Ammon's horn (tissue), 1 donor: Measurements from ENCODE around the gene GPC1.

Experiments
- DNase-seq: peaks from one replicate; pipeline ENCODE4 v3.0.0-alpha.2; 2016; ENCODE audit warnings: low spot score

GPC1 gene

DNA sequence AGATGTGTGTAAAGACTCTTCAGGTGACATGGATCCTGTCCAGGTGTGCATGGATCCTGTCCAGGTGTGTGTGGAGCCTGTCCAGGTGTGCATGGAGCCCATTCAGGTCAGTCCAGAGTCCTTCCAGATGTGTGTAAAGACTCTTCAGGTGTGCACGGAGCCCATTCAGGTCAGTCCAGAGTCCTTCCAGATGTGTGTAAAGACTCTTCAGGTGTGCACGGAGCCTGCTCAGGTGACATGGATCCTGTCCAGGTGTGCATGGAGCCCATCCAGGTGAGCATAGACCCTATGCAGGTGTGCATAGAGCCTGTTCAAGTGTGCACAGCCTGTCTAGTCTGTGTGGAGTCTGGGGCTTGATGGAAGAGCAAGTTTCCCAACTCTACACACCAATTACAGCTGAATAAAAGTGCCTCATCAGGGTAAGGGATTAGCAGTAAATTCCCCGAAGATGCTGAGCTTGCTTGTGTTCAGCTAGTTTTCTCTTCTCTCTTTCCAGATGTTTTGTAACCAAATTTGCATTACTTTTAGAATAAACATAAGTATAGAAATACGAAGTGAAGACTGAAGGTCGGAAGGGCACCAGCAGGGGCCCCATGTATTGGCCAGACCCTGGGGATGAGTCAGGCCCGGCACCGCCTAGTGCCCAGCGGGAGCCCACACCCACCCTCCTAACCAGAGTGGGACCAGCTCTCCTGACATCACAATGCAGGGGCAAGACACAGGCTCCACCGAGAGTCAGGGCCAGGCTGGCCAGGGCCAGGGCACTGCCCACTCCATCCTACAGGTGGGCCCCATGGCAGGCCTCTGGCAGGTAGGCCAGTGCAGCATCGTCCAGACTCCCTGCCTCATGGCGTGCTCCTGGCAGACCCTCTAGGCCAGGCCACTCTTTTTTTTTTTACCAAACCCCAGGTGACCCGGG lies 38.6 kb upstream of the GPC1 start:
- no peak for DNase-seq

DNA sequence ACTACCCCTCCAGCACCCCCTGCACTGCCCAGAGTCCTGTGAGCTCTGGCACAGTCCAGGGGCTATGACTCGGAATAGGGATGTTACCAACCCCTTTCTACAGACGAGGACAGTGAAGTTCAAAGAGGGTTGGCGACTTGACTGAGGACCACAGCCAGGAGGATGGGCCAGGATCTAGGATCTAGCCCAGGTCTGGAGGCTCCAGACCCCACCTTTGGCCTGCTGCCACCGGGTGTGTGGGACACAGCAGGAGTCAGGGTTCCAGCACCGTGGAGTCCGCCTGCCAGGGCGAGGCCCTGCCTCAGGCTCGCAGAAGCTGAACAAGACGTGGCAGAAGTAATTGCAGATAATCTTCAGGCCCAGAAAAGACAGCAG lies 37.9 kb upstream of the GPC1 start:
- no peak for DNase-seq

DNA sequence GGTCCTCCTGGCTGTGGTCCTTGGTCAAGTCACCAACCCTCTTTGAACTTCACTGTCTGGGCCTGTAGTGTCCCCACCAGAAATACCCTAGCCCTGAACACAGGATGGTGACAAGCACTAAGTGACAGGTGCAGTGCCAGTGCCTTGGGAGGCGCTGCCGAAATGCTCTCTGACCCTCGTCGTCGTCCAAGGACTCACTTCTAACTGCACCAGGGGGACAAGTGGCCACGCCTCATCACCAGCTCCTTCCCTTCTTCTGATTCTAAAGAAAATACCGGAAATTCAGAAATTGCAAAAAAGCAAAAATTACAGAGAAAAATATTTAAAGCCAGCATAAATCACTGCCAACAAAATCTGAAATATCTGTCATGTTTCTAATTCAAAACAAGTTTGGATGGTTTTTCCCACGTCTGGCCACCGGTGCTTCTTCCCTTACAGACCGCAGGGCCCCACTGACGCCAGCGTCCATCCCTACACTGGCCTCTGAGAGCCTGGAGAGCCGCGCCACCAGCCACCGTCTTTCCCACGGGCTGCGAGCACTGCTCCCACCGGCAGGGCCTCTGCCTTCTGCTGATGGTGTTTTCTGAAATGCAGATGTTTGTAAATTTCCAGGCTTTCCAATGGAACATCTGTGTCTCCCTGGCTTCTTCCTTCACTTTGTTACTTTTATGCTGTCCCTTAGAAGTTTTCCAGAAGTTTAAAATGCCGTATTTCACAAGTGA lies 37.4 kb upstream of the GPC1 start:
- no peak for DNase-seq

DNA sequence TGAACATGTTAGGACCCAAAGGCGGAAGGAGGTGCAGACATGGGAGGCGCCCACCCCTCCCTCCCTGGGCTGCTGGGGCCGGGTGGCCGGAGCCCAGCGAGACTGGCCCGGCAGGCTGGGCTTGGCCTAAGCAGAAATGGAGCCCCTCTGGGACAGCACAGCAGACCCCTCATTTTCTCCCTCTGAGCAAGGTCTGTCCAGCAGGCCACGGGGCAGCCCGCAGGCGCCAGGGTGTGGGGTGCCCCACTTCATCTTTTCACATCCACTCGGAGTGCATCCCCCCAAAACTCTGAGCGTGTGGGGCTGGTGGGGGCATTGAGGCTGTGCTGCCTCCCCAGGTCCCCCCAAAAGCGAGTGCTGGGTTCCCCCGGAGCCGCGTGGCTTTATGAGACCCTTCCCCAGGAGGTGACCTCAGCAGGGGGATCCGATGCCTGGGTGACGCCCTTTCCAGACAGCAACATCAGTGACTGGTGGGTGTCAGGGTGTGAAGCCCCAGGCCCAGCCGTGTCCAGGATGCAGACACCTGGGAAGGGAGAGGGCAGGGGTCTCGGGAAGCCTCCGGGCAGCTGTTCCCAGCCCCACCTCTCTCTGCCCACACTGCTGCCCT lies 36.7 kb upstream of the GPC1 start:
- no peak for DNase-seq

DNA sequence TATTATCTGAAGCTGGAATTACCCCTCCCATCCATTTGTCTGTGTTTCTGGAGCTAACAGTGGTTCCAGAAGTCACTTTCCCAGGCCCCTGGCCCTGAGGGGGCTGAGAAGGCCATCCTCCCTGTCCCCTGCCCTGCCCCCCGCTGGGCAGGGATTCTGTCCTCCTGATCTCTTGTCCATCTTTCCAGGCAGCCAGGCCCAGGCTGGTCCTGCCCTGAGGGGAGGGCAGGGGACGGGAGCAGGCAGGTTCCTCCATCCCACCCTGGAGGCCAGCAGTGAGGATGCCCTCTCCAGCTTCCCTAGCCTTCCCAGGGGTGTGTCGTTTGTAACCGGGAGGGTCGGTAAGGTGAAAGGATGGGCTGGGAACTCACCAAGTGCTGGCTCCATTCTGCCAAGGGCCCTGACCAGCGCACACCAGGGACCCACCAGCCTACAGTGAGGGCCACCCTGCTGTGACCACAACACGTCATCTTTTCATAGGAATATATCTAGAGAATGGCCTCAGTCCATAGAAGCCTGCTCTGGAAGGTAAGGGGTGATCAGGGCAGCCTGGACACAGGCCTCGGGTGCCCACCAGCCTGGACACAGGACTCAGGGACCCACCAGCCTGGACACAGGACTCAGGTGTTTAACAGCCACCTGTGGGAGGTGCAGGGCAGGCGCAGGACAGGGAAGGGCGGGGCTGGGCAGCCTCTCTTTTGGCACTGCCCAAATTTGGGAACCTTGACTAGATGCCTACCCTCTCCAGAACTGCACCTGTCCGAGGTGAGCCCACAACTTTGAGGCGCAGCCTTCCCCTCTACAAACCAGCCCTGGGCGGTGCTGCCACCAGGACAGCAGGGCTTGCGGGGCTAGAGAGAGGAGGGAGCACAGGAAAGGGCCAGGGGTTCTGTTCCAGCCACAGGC lies 35.8 kb upstream of the GPC1 start:
- DNase-seq, result no peak

DNA sequence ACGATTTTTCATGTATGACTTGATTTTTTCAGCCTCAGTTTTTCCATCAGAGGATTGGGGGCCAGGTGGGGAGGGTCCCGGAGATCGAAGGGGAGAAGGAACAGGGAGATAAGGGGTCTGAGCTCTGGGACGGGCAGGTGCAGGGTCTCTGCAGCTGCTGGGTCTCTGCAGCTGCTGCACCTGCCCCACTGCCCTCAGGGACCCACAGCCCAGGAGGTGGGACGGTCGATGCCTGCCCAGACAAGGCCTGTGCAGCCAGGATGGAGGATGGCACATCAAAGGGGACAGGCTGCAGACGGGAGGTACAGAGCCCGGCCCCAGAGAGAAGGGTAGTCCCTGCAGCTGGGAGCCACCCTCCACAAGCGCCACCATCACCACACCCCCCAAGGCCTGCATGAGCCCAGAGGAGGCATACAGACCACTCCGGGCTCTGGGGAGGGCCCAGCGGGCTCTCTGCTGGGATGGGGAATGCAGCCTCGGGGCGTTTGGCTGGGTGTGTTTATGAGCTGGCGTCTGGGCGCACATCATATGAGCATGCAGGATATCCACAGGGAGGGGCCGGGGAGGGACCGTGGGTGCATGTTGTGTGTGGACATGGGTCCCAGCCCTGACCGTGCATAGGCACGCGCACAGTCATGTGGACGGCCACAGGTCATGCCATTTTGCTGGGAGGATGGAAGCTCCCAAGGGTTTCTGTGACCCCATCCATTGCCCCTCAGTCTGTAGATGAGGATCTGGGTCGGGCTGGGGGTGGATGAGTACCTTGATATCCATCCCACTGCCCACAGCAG lies 34.9 kb upstream of the GPC1 start:
- DNase-seq, result no peak

DNA sequence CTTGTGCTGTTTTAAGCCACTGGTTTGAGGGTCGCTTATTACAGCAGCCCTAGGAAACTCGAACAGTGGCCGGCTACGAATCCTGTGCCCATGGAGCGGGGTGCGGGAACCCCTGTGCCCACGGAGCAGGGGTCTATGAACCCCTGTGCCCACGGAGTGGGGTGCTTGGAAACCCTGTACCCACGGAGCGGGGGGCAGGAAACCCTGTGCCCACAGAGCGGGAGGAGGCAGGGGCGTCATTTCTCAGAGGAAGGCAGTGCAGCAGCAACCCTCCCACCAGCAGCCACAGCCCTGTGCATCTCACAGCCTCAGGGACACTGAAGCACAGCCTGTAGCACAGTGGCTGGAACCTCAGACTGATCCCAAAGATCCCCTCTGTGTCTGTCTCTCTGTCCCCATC lies 34.2 kb upstream of the GPC1 start:
- no peak for DNase-seq

DNA sequence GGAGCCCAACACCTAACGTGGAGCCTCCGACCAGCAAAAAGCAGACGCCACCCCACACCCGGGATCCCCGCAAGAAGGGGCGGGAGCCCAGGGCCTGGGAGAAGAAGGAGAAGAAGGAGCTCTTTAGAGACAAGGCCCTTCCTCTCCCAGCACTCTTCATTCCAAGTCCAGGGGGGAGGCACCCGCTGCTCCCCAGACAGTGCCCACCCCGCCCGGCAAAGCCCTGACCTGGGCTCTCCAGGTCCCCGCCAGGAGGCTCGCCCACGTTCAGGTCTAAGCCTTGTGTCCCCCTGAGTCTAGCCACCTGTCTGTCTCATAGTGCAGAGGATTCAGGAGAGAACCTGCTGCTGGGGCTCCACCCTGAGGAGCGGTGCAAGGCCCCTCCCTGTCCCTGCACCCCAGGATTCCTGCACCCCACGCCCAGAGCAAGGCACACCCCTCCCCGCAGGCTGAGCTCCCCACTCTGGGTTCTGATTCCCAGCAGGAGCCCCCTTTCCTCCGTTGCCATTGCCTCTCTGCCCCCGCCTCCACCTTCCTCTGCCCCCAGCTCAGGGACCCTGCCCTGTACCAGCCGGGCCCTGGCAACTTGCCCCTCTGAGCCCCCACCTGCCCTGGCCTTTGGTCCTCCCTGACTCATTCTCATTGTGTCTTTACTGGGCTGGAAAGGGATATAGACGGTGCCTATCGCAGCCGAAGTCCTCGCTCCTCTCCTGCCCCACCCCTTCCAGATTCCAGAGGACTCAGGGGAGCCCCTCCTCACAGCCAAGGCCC lies 33.5 kb upstream of the GPC1 start:
- DNase-seq, result no peak

DNA sequence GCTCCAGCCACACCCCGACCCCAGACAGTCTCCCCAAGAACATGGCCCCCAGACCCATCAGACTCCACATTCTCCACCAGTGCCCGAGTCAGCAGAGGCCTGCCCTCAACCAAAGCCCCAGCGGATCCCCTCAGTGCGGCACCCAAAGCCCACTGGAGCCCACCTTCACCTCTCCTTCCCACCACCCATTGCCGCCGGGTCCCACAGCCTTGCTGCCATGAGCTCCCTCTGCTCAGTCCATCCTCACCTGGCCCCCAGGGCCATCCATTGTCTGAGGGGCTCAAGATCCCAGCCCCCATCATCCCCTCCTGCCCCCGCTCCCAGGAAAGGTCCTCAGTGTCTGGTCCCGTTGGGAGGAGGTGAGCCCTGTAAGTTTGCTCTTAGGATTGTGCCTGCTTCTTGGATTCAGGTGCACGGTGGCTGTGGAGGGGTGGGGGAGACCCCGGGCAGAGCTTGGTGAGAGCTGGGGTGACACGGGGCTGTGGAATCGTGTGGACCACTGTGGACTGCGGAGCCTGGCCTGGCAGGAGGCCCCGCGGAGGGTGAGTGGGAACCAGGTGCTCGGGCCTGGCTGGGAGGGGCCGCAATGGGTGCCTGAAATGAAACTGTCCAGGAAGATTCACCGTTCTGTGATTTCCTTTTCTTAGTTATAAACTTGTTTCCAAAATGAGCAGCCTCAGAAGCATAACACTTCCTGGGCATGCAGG lies 32.7 kb upstream of the GPC1 start:
- DNase-seq, result no peak

DNA sequence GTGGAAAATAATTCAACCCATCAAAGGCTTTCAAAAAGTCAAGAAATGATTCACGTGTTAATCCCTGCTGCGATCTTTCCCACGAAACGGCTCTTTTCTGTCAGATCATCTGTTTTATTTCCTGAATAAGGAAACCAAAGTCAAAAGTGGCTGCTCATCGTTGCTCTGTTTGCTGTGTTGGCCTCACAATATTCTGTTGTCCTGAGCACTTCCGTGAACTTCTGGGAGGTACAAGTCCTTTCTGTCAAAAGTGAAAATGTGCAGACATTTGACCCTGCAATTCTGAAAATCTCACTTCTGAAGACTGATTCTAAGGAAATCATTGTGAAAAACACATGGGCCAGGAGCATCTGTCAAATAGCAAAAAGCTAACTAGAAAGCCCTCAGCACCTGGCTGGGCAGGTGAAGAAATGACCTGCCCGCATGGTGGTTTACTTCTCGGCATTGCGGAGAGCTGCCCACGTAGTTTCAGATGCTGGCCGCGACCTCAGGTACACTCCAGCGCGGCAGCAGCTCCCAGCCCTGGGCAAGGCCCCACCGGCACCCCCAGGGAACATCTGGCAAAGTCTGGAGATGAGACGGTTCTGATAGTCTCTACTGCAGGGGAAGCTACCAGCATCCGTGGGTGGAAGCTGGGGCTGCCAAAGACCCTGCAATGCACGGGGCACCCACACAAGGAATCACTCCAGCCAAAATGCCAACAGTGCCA lies 31.9 kb upstream of the GPC1 start:
- no peak for DNase-seq

DNA sequence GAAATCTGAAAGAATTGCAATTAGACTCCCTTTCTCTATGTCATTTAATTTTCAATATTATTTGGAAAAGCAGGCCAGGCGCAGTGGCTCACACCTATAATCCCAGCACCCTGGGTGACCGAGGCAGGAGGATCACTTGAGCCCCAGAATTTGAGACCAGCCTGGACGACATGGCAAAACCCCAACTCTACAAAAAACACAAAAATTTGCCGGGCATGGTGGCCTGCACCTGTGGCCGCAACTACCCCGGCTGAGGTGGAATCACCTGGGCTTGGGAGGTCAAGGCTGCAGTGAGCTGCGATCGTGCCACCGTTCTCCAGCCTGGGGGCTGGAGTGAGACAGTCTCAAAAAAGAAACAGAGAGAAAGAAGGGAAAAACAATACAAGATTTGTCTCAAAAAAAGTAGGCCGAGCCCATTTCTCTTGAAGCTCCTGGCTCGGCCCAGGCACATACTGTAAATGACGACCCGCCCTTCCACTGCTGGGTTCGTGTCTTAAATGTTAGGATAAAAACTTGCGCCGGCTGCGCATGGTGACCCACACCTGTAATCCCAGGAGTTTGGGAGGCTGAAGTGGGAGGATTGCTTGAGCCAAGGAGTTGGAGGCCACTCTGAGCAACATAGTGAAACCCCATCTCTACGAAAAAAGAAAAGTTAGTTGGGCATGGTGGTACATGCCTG lies 31.1 kb upstream of the GPC1 start:
- DNase-seq, result no peak

DNA sequence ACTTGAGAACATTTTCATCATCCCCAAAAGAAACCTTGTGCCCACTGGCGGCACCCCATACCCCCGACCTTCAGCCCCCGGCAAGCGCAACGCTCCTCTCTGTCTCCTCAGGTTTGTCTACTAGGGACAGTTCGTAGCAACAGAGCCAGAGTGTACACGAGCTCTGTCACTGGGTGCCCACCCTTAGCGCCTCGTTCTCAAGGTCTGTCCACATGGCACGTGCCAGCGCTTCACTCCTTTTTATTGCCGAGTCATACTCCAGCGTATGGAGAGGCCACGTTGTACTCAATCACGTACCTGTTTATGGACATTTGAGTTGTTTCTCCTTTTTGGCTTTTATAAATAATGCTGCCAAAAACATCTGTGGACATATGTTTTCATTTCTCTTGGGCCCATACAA lies 30.3 kb upstream of the GPC1 start:
- DNase-seq, result no peak

DNA sequence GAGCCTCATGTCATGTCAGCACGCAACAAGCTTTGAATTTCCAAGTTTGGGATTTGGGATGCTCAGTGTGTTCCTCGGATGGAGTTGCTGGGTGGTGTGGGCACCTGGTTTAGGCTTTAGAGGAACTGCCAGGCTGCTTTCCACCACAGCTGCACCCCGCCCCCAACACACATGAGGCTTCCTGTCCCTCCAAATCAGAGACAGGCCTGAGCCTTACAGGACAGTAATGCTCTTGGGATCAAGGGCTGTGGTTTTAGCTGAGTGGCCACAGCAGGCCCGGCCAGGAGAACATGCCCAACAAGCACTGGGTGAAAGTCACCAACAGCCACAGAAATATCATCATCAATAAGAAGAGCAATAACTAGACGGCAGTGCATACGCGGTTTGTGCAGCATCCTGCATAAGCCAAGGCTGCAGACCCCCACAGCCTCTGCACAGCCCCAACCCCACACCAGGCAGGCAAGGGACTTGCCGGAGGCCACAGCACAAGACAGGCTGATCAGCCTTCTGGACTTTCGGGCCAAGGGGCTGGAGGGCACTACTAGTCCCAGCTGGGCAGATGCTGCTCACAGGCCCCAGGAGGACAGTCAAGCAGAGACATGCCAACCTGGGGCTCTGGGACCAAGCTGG lies 29.7 kb upstream of the GPC1 start:
- DNase-seq, result no peak

DNA sequence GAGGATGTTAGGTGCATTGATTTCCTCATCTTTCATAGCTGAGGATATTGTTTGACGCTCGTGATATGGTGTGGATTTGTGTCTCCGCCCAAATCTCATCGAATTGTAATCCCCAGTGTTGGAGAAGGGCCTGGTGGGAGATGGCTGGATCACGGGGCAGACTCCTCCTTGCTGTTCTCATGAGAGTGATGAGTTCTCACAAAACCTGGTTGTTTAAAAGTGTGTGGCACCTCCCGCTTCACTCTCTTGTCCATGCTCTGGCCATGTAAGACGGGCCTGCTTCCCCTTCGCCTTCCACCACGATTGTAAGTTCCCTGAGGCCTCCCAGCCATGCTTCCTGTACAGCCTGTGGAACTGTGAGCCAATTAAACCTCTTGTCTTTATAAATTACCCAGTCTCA lies 28.4 kb upstream of the GPC1 start:
- DNase-seq, result no peak

DNA sequence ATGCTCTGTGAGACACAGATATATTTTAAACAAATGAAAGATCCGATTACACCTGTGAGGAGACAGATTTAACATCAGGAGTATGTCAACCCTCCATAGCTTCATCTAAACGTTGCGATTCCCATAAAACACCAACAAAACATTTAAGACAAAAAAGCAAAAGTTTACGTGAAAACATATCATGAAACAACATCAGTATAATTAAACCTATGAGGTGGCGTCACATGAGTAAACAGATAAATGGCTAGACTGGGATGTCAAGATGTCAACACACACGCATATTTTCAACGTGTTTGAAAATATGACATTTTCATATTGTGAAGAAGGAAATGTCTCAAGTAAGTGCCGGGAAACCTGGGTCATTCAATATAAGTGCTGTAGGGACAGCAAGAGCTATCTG lies 25.5 kb upstream of the GPC1 start:
- no peak for DNase-seq

DNA sequence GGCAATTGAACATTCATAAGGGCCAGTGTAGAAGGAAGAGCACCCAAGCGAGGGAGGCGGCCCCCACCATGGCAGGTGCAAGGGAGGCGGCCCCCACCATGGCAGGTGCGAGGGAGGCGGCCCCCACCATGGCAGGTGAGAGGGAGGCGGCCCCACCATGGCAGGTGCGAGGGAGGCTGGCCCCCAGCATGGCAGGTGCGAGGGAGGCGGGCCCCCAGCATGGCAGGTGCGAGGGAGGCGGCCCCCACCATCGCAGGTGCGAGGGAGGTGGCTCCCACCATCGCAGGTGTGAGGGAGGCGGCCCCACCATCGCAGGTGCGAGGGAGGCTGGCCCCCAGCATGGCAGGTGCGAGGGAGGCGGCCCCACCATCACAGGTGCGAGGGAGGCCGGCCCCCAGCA lies 24.7 kb upstream of the GPC1 start:
- DNase-seq, result no peak

DNA sequence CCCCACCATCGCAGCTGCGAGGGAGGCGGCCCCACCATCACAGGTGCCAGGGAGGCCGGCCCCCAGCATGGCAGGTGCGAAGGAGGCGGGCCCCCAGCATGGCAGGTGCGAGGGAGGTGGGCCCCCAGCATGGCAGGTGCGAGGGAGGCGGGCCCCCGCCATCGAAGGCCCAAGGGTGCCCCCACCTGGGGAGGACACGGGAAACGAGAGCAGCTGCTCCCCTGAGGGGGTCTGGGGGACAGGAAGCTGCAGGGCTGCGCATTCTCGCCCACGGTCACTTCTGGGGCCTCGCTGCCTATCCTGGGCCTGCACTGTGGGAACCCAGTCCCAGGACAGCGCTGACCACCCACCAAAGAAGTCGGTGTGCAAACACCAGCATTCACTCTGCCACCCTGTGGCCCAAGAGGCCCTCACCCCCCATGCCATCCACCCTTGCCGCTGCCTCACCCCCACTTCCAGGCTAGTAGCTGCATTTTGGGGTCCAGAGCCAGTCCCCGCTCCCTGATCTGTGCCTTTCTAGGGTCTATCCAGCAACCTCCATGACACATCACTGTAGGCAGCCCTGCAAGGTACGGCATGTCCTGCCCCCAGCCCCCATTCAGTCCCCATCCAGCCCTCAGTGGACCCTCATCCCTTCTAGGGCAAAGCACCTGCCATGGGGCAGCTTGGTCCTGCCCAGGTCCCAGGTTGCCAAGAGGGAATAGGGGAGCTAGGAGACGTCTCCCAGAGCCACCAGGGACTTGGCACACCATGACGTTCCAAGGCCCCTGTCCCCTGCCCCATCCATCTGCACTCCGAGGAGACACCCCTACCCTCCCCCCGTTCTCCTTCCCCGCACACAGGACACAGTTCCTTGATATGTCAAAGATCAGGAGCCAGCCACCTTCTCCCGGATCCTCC lies 24.0 kb upstream of the GPC1 start:
- DNase-seq, result no peak
